Progenitor cell of endocrine pancreas (in vitro differentiated cells): Measurements from ENCODE around the gene FCER1A. TPM values are rescaled to one million over a fixed set of nuclear protein-coding genes. Genes with fewer than 3 reads are reported as not detected.
"Not testable (repeated sequence)": the region's sequence is repeated elsewhere in the genome, so short reads cannot be mapped to it uniquely, and the experiment has no call there.

Experiments used
- DNase-seq: peaks from one replicate; pipeline ENCODE4 v3.0.0; 2021; ENCODE audit warnings: low spot score; ENCODE audit not compliant: unreplicated experiment
- H3K27ac Mint-ChIP-seq: 2 replicates; pipeline ENCODE4 v1.8.0; 2021; ENCODE audit warnings: mild to moderate bottlenecking, moderate library complexity, mixed read lengths
- H3K27me3 Mint-ChIP-seq: 2 replicates; pipeline ENCODE4 v1.8.0; 2021; ENCODE audit warnings: mixed read lengths
- H3K36me3 Mint-ChIP-seq: 2 replicates; pipeline ENCODE4 v1.8.0; 2022; ENCODE audit warnings: mixed read lengths; ENCODE audit not compliant: insufficient read depth
- H3K4me1 Mint-ChIP-seq: 2 replicates; pipeline ENCODE4 v1.8.0; 2021; ENCODE audit warnings: low read depth, mixed read lengths
- H3K4me3 Mint-ChIP-seq: 2 replicates; pipeline ENCODE4 v1.8.0; 2021; ENCODE audit warnings: low read depth, mild to moderate bottlenecking, moderate library complexity, mixed read lengths
- H3K9me3 Mint-ChIP-seq: 2 replicates; pipeline ENCODE4 v1.8.0; 2021; ENCODE audit warnings: low read depth, mixed read lengths
- total RNA-seq: library from RNA; stranded (reverse); gene quantifications from 2 replicates; pipeline ENCODE4 v1.2.1, GENCODE V29; 2021
- TF ChIP-seq, protein P1 (sequence below): fragments of 200-600 bp; sonication (generic); IDR thresholded peaks from one replicate; pipeline ENCODE4 v1.5.0; 2021; ENCODE audit warnings: antibody characterized with exemption, mild to moderate bottlenecking; ENCODE audit not compliant: unreplicated experiment

FCER1A gene
- total RNA-seq, 1 donor from 2014 or later, result not detected

DNA sequence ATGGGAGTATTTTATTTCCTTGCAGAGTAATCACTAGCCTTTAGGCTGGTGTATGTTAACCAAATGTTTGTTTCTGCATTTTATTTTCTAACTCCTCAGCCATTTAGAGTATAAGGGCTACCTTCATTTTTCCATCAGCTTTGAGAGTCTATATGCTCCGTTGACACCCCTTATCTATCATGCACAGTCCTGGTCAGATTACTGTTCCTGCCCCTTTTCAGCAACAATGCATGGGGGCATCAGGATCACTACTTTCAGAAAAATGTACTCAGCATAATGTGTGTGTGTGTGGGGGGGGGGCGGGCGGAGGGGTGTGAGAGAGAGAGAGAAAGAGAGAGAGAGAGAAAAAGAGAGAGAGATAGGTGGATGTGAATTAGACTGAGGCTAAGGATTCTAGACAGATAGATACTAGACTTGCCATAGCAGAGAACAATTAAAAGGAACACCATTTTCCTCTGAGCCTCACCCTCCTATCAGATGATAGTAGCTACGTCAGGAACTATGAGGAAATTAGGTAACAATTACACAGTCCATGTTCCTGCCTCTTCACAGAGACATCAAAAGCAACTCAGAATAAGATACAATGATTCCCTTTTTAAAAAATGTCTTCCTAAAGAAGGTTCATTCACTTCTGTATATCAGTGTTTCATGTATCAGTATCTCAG, 40.8 kb downstream of the FCER1A start:
- H3K27me3 Mint-ChIP-seq, result no peaks in the 10 kb centered on the region
- H3K36me3 Mint-ChIP-seq, result no peaks in the 10 kb centered on the region
- H3K4me1 Mint-ChIP-seq, result no peaks in the 10 kb centered on the region
- H3K27ac Mint-ChIP-seq, result no peak overlapping the region
- H3K4me3 Mint-ChIP-seq, result no peak overlapping the region
- TF ChIP-seq, protein P1, sequence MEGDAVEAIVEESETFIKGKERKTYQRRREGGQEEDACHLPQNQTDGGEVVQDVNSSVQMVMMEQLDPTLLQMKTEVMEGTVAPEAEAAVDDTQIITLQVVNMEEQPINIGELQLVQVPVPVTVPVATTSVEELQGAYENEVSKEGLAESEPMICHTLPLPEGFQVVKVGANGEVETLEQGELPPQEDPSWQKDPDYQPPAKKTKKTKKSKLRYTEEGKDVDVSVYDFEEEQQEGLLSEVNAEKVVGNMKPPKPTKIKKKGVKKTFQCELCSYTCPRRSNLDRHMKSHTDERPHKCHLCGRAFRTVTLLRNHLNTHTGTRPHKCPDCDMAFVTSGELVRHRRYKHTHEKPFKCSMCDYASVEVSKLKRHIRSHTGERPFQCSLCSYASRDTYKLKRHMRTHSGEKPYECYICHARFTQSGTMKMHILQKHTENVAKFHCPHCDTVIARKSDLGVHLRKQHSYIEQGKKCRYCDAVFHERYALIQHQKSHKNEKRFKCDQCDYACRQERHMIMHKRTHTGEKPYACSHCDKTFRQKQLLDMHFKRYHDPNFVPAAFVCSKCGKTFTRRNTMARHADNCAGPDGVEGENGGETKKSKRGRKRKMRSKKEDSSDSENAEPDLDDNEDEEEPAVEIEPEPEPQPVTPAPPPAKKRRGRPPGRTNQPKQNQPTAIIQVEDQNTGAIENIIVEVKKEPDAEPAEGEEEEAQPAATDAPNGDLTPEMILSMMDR, result no peak
- DNase-seq, result no peak
- H3K9me3 Mint-ChIP-seq, result peaks cover 14% of the 10 kb centered on the region

DNA sequence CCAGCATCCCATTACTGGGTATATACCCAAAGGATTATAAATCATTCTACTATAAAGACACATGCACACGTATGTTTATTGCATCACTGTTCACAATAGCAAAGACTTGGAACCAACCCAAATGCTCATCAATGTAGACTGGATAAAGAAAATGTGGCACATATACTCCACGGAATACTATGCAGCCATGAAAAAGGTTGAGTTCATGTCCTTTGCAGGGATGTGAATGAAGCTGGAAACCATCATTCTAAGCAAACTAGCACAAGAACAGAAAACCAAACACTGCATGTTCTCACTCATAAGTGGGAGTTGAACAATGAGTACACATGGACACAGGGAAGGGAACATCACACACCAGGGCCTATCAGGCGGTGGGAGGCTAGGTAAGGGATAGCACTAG, 47.2 kb downstream of the FCER1A start:
- H3K27ac Mint-ChIP-seq, H3K4me1 Mint-ChIP-seq: not testable (repeated sequence)

DNA sequence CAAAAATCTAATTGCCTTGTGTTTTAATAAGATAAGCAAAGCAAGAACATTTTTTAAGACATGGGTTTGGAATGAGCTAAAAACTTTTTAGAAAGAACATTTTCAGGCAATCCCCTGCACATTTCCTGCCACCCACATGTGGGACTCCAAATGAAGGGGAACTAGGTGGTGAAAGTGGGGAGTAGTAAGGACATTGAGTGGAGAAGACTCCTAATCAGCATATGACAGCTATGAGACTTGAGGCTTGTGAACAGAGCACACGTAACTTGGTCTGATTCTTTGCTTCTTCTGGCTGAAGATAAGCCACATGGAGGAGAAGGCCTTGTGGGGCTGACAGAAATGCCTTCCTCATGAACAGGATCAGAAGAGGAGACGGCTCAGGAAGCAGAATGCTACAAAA, 50.3 kb downstream of the FCER1A start:
- Mint-ChIP-seq H3K4me1 (no peaks in the 10 kb centered on the region), H3K9me3 (peaks cover 40% of the 10 kb centered on the region), H3K36me3 (no peaks in the 10 kb centered on the region), H3K4me3 (no peak overlapping the region), H3K27me3 (no peaks in the 10 kb centered on the region), H3K27ac (no peak overlapping the region)
- DNase-seq, result no peak
- TF ChIP-seq, protein P1, result no peak

More for the DNA sequence above, 47.2 kb downstream of the FCER1A start:
- peaks cover 30% of the 10 kb centered on the region for H3K9me3 Mint-ChIP-seq
- H3K4me3 Mint-ChIP-seq, H3K36me3 Mint-ChIP-seq, DNase-seq, H3K27me3 Mint-ChIP-seq: not testable (repeated sequence)

Other genes with a start within 250 kb of the FCER1A start
- 2.0 and 2.1 TPM in 2 replicates for gene AIM2, start 225.6 kb upstream of the FCER1A start, total RNA-seq
- 7.1 and 8.9 TPM in 2 replicates for gene CADM3, start 130.7 kb upstream of the FCER1A start, total RNA-seq
- gene ACKR1, start 97.5 kb upstream of the FCER1A start, total RNA-seq, result 0.57 and 0.67 TPM in 2 replicates
- not detected in 2 replicates for gene OR10J4, start 129.9 kb downstream of the FCER1A start, total RNA-seq
- not detected in 2 replicates for gene OR10J1, start 137.4 kb downstream of the FCER1A start, total RNA-seq
- gene OR10J5, start 233.7 kb downstream of the FCER1A start, total RNA-seq, result not detected in 2 replicates